Anterior cingulate cortex (tissue), 58 donors: ENCODE measurements around the gene MLKL.
"Not testable (repeated sequence)": the region's sequence is repeated elsewhere in the genome, so short reads cannot be mapped to it uniquely, and the experiment has no call there.

Experiments
- DNase-seq, 58 donors: peaks; one replicate each; lab custom pipeline; 2025; lab: John Stamatoyannopoulos, UW

The MLKL gene

GRCh38 chr16:74711938-74712337, 11.3 kb upstream of the MLKL start:
- no peak for DNase-seq

GRCh38 chr16:74710401-74710800, 9.7 kb upstream of the MLKL start:
- DNase-seq = no peak

- DNase-seq = peak in 57 of 58 donors; percentile 8 to 93 (median 77)
Measured at GRCh38 chr16:74709441-74709877, 8.8 kb upstream of the MLKL start.

- peak in 2 of 58 donors; percentile 20 to 23 for DNase-seq
Measured at GRCh38 chr16:74700116-74700437, 585 bp downstream of the MLKL start.

GRCh38 chr16:74699666-74700065, 996 bp downstream of the MLKL start:
- DNase-seq = no peak

- DNase-seq = no peak
Measured at GRCh38 chr16:74698222-74698621, 2.4 kb downstream of the MLKL start.

GRCh38 chr16:74695450-74696422, 4.9 kb downstream of the MLKL start:
- DNase-seq = peak in 54 of 58 donors; percentile 18 to 91 (median 72)

GRCh38 chr16:74691093-74691855, 9.4 kb downstream of the MLKL start:
- no peak for DNase-seq

GRCh38 chr16:74682556-74682955, 18.1 kb downstream of the MLKL start:
- no peak for DNase-seq

- no peak for DNase-seq
Measured at GRCh38 chr16:74680681-74681080, 20.0 kb downstream of the MLKL start.

- DNase-seq = no peak
Measured at GRCh38 chr16:74679983-74680382, 20.7 kb downstream of the MLKL start.

GRCh38 chr16:74677868-74678267, 22.8 kb downstream of the MLKL start:
- no peak for DNase-seq

- no peak for DNase-seq
Measured at GRCh38 chr16:74673876-74674275, 26.8 kb downstream of the MLKL start.

GRCh38 chr16:74668877-74669276, 31.8 kb downstream of the MLKL start:
- DNase-seq = not testable (repeated sequence)

GRCh38 chr16:74667255-74667700, 33.4 kb downstream of the MLKL start:
- DNase-seq = peak in 25 of 58 donors; percentile 0 to 34 (median 6)

GRCh38 chr16:74666425-74667254, 34.0 kb downstream of the MLKL start, which contains the start of gene RFWD3:
TSS of gene RFWD3 (minus strand) at chr16:74666877. CDS start at chr16:74661449, 5,428 bp downstream.
- peak; percentile 51 to 99 (median 96) for DNase-seq

- no peak for DNase-seq
Measured at GRCh38 chr16:74666010-74666421, 34.6 kb downstream of the MLKL start.

GRCh38 chr16:74661064-74661463, 39.6 kb downstream of the MLKL start:
- no peak for DNase-seq

GRCh38 chr16:74660383-74660782, 40.3 kb downstream of the MLKL start:
- no peak for DNase-seq

GRCh38 chr16:74659041-74659440, 41.6 kb downstream of the MLKL start:
- no peak for DNase-seq
